Natural killer cell (primary cell): Measurements from ENCODE around the gene CEP128. TPM values are rescaled to one million over a fixed set of nuclear protein-coding genes. Genes with fewer than 3 reads are reported as not detected.

Source experiments
- ATAC-seq, 3 donors: fragments of 150-1000 bp in 2 of 3; fragments of 200-7000 bp in 1 of 3; cut with Tn5 transposase; 1 replicate in 1 of 3; 2 replicates in 2 of 3; pipeline ENCODE4 v1.10.0; 2021; ENCODE audit warnings: mild to moderate bottlenecking in 2 of 3, moderate library complexity in 2 of 3
- DNase-seq, 2 donors: peaks; one replicate each; pipeline versions ENCODE4 v3.0.0 to v3.0.0-alpha.2; 2013 to 2021; ENCODE audit warnings: mixed read lengths in 1 of 2
- H3K27ac ChIP-seq: one replicate; pipeline ENCODE4 v1.5.1; 2013; ENCODE audit warnings: mild to moderate bottlenecking, low read length
- H3K27me3 ChIP-seq: one replicate; pipeline ENCODE4 v1.6.1; 2013; ENCODE audit warnings: low read length; ENCODE audit not compliant: control insufficient read depth, insufficient read depth
- H3K36me3 ChIP-seq: one replicate; pipeline ENCODE4 v1.6.1; 2013; ENCODE audit warnings: low read length; ENCODE audit not compliant: control insufficient read depth, insufficient read depth
- H3K4me1 ChIP-seq: one replicate; pipeline ENCODE4 v1.6.1; 2013; ENCODE audit warnings: low read length; ENCODE audit not compliant: control insufficient read depth, insufficient read depth
- H3K4me3 ChIP-seq: one replicate; pipeline ENCODE4 v1.5.1; 2013; ENCODE audit warnings: low read length
- H3K9me3 ChIP-seq: one replicate; pipeline ENCODE4 v1.6.1; 2013; ENCODE audit warnings: low read length; ENCODE audit not compliant: control insufficient read depth, insufficient read depth
- H3K27ac Mint-ChIP-seq, 2 donors: one replicate each; pipeline ENCODE4 v1.8.0; 2022; ENCODE audit warnings: mild to moderate bottlenecking in 2 of 2, mixed read lengths in 2 of 2, moderate library complexity in 1 of 2
- H3K27me3 Mint-ChIP-seq, 2 donors: one replicate each; pipeline ENCODE4 v1.8.0; 2022; ENCODE audit warnings: low read depth in 2 of 2, mixed read lengths in 2 of 2
- H3K36me3 Mint-ChIP-seq: one replicate; pipeline ENCODE4 v1.8.0; 2022; ENCODE audit warnings: mixed read lengths
- H3K4me1 Mint-ChIP-seq, 2 donors: one replicate each; pipeline ENCODE4 v1.8.0; 2022; ENCODE audit warnings: mixed read lengths in 2 of 2
- H3K4me3 Mint-ChIP-seq: one replicate; pipeline ENCODE4 v1.8.0; 2022; ENCODE audit warnings: mild to moderate bottlenecking, moderate library complexity, mixed read lengths
- H3K9me3 Mint-ChIP-seq, 2 donors: one replicate each; pipeline ENCODE4 v1.8.0; 2022; ENCODE audit warnings: mixed read lengths in 2 of 2
- WGBS: methylation state at CpG from one replicate; pipeline ENCODE4 v1.1.7; 2013; ENCODE audit warnings: missing lambda C conversion rate; ENCODE audit not compliant: insufficient coverage; 5-methylcytosine and 5-hydroxymethylcytosine counted together
- intact Hi-C: fragments of 100-400 bp; cut with micrococcal nuclease; formaldehyde crosslinking; loops from one replicate; pipeline ENCODE4 v1.14.2; 2022
- total RNA-seq, 4 donors: library from RNA; stranded (reverse); fragments of 120-200 nt in 1 of 4; gene quantifications; one replicate each; pipeline versions ENCODE4 v1.2.3 to v1.2.4, GENCODE V29; 2013 to 2022
- TF ChIP-seq, protein P1 (sequence below): fragments of 200-600 bp; IDR thresholded peaks from one replicate; pipeline ENCODE4 v1.8.0; 2022; ENCODE audit warnings: antibody characterized with exemption

The CEP128 gene
- total RNA-seq, 3 donors from 2014 or later (not counting 1 experiment from before 2014, with no cell fraction given): 14.4 to 16.7 (median 15.6) TPM

DNA sequence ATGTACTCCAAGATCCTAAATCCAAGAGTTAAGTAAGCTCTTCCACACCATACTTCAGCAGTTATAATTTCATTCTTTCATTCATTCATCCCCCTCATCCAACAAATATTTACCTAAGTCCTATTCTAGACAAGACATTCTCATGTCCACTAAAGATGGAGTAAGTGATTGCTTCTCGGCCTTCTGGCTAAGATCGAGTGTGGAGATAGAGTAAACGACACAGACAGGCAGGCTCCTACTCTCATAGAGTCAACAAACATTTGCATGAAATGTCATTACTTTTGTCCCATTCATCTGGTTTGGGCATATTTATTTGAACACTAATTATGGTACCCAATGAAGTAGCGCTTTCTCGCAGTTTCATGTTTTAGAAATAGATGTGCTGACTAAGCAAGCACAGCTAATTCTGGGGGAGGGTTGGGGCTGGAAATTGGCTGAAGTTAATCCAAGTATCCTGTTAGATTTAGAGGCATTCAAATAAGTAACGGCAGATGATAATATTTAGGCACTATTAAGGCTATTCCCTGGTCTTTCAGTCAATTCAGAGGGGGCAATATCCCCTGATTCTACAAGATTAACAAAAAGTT is 176.5 kb downstream of the CEP128 start:
- intact Hi-C loops: no loop called here
- ATAC-seq (no peak), DNase-seq (no peak)
- Histone ChIP-seq H3K9me3 (no peaks in the 10 kb centered on the region), H3K4me1 (no peaks in the 10 kb centered on the region), H3K36me3 (no peaks in the 10 kb centered on the region), H3K27ac (no peak overlapping the region), H3K4me3 (no peak overlapping the region), H3K27me3 (no peaks in the 10 kb centered on the region)
- no peaks in the 10 kb centered on the region for H3K36me3 Mint-ChIP-seq
- no peak overlapping the region for H3K4me3 Mint-ChIP-seq
- 92% methylated on average over 6 of the region's 6 CpGs for WGBS
- peaks cover 0 to 2% of the 10 kb centered on the region in 2 donors for H3K9me3 Mint-ChIP-seq
- H3K27me3 Mint-ChIP-seq: no peaks in the 10 kb centered on the region
- TF ChIP-seq, protein P1, sequence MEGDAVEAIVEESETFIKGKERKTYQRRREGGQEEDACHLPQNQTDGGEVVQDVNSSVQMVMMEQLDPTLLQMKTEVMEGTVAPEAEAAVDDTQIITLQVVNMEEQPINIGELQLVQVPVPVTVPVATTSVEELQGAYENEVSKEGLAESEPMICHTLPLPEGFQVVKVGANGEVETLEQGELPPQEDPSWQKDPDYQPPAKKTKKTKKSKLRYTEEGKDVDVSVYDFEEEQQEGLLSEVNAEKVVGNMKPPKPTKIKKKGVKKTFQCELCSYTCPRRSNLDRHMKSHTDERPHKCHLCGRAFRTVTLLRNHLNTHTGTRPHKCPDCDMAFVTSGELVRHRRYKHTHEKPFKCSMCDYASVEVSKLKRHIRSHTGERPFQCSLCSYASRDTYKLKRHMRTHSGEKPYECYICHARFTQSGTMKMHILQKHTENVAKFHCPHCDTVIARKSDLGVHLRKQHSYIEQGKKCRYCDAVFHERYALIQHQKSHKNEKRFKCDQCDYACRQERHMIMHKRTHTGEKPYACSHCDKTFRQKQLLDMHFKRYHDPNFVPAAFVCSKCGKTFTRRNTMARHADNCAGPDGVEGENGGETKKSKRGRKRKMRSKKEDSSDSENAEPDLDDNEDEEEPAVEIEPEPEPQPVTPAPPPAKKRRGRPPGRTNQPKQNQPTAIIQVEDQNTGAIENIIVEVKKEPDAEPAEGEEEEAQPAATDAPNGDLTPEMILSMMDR: no peak
- no peak overlapping the region for H3K27ac Mint-ChIP-seq
- H3K4me1 Mint-ChIP-seq: no peaks in the 10 kb centered on the region

DNA sequence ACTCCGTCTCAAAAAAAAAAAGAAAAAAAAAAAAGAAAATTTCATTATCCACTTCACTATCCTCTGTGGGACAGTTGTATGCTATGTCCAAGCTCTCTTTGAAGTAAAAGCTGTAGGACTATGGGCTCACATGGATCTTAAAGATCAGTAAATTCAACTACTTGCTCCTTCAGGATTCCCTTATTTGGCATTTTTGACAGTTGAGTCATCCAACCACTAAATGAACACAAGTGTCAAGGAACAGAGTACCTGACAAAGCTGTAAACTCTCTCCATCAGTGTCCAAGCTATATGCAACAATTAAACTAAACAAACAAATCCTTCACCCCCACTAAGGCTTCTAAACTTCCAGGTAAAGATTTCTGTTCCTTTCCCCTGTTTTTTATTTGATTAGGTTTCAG is 177.0 kb downstream of the CEP128 start:
- no peaks in the 10 kb centered on the region for H3K36me3 ChIP-seq
- Mint-ChIP-seq H3K4me1 (no peaks in the 10 kb centered on the region), H3K9me3 (peaks cover 0 to 2% of the 10 kb centered on the region in 2 donors), H3K27ac (no peak overlapping the region), H3K36me3 (no peaks in the 10 kb centered on the region), H3K4me3 (no peak overlapping the region), H3K27me3 (no peaks in the 10 kb centered on the region)
- DNase-seq (no peak), ATAC-seq (no peak)
- no peaks in the 10 kb centered on the region for H3K9me3 ChIP-seq
- TF ChIP-seq, protein P1: no peak
- no peaks in the 10 kb centered on the region for H3K4me1 ChIP-seq
- H3K27me3 ChIP-seq: no peaks in the 10 kb centered on the region
- WGBS: no CpG with 5 or more reads among the region's 1 CpG
- H3K27ac ChIP-seq: no peak overlapping the region
- intact Hi-C loops: no loop called here
- H3K4me3 ChIP-seq: no peak overlapping the region

DNA sequence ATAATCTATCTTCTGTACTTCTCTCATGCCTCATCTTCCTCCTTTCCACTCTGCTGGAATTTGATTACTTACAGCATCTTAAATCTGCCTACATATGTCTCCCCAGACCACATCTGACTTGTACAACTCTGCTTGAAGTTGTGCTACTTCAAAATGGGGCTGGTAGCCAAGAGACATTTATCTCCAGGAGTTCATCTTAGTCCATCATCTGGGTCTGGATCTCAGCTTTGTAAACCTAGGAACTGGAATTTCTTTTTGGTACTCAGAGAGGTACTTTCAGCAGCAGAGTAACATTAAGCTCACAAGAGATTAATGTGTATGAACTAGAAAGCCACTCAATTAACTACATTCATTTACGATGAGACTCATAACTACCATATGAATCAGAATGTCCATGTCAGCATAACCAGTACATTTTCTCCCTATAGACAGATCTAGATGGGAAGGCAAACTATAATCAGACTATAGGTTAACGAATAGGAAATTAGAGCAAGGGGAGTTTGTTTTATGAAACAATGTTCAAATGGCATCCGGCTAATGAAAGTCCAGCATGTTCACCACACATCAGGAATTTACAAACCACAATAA is 178.8 kb downstream of the CEP128 start:
- no peak for DNase-seq
- no peaks in the 10 kb centered on the region for H3K36me3 ChIP-seq
- H3K27ac ChIP-seq: no peak overlapping the region
- Mint-ChIP-seq H3K4me1 (no peaks in the 10 kb centered on the region), H3K36me3 (no peaks in the 10 kb centered on the region), H3K9me3 (no peaks in the 10 kb centered on the region), H3K4me3 (no peak overlapping the region), H3K27ac (no peak overlapping the region), H3K27me3 (no peaks in the 10 kb centered on the region)
- no peaks in the 10 kb centered on the region for H3K4me1 ChIP-seq
- 100% methylated on average over 1 of the region's 3 CpGs for WGBS
- intact Hi-C loops: no loop called here
- ATAC-seq: no peak
- TF ChIP-seq, protein P1: no peak
- no peaks in the 10 kb centered on the region for H3K9me3 ChIP-seq
- no peaks in the 10 kb centered on the region for H3K27me3 ChIP-seq
- no peak overlapping the region for H3K4me3 ChIP-seq

DNA sequence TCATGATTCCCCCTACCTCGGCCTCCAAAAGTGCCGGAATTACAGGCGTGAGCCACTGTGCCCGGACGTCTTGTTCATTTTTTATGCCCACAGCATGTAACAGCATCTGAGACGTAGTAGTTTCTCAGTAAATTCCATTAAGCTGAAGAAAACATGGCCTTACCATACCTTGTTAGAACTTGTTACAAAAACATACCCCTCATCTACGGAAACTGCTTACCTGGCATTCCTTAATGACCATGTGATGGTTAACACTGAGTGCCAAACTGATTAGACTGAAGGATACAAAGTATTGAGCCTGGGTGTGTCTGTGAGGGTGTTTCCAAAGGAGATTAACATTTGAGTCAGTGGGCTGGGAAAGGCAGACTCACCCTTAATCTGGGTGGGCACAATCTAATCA is 186.8 kb downstream of the CEP128 start:
- peaks cover 13% of the 10 kb centered on the region for H3K36me3 Mint-ChIP-seq
- no peak for ATAC-seq

More for the DNA sequence above, 186.8 kb downstream of the CEP128 start:
- H3K27ac ChIP-seq: no peak overlapping the region
- DNase-seq: no peak
- no peaks in the 10 kb centered on the region for H3K27me3 ChIP-seq
- no peaks in the 10 kb centered on the region for H3K4me1 Mint-ChIP-seq
- H3K27ac Mint-ChIP-seq: no peak overlapping the region
- no peaks in the 10 kb centered on the region for H3K27me3 Mint-ChIP-seq
- TF ChIP-seq, protein P1: no peak
- H3K4me3 ChIP-seq: no peak overlapping the region
- H3K4me1 ChIP-seq: no peaks in the 10 kb centered on the region
- H3K4me3 Mint-ChIP-seq: no peak overlapping the region
- 98% methylated on average over 6 of the region's 7 CpGs for WGBS
- H3K9me3 ChIP-seq: no peaks in the 10 kb centered on the region
- no peaks in the 10 kb centered on the region for H3K9me3 Mint-ChIP-seq
- intact Hi-C loops: no loop called here
- no peaks in the 10 kb centered on the region for H3K36me3 ChIP-seq
